GM23338 (cell line): Measurements from ENCODE around the gene UBE2E2. TPM values are rescaled to one million over a fixed set of nuclear protein-coding genes. Genes with fewer than 3 reads are reported as not detected.

Experiments
- ATAC-seq: fragments of 200-7000 bp; cut with Tn5 transposase; 3 replicates; pipeline ENCODE4 v1.9.1; 2020
- DNase-seq: peaks from one replicate; pipeline ENCODE4 v3.0.0-alpha.2; 2015; ENCODE audit warnings: low spot score
- H2AFZ ChIP-seq: fragments of 200-600 bp; sonication (generic); 2 replicates; pipeline ENCODE4 v1.8.0; 2016; ENCODE audit warnings: antibody characterized with exemption, mild to moderate bottlenecking, moderate library complexity
- H3F3A ChIP-seq: fragments of 200-600 bp; sonication (generic); replicated peaks from 2 replicates; pipeline ENCODE4 v1.8.0; 2017; ENCODE audit warnings: antibody characterized with exemption, mixed run types, low read depth
- H3K27ac ChIP-seq: fragments of 200-600 bp; sonication (generic); 2 replicates; pipeline ENCODE4 v1.6.1; 2016; ENCODE audit warnings: low read depth
- H3K27me3 ChIP-seq: fragments of 200-600 bp; sonication (generic); 2 replicates; pipeline ENCODE4 v1.8.0; 2016; ENCODE audit warnings: mild to moderate bottlenecking, mixed run types, moderate library complexity; ENCODE audit not compliant: insufficient read depth
- H3K36me3 ChIP-seq: fragments of 200-600 bp; sonication (generic); 2 replicates; pipeline ENCODE4 v1.8.0; 2016; ENCODE audit warnings: mild to moderate bottlenecking; ENCODE audit not compliant: insufficient read depth
- H3K4me1 ChIP-seq: fragments of 200-600 bp; sonication (generic); 2 replicates; pipeline ENCODE4 v1.8.0; 2016; ENCODE audit warnings: mild to moderate bottlenecking, moderate library complexity; ENCODE audit not compliant: insufficient read depth
- H3K4me2 ChIP-seq: fragments of 200-600 bp; sonication (generic); 2 replicates; pipeline ENCODE4 v1.7.1; 2017; ENCODE audit warnings: mixed run types
- H3K4me3 ChIP-seq: fragments of 200-600 bp; sonication (generic); 2 replicates; pipeline ENCODE4 v1.6.1; 2016; ENCODE audit warnings: mixed run types
- H3K79me2 ChIP-seq: fragments of 200-600 bp; sonication (generic); replicated peaks from 2 replicates; pipeline ENCODE4 v1.8.0; 2017; ENCODE audit warnings: mild to moderate bottlenecking; ENCODE audit not compliant: insufficient read depth
- H3K9me2 ChIP-seq: fragments of 200-600 bp; sonication (generic); 2 replicates; pipeline ENCODE4 v1.8.0; 2017; ENCODE audit not compliant: insufficient read depth
- H4K20me1 ChIP-seq: fragments of 200-600 bp; sonication (generic); replicated peaks from 2 replicates; pipeline ENCODE4 v1.8.0; 2017; ENCODE audit warnings: mild to moderate bottlenecking; ENCODE audit not compliant: insufficient read depth
- H3K27ac Mint-ChIP-seq: 2 replicates; pipeline ENCODE4 v1.8.0; 2020; ENCODE audit warnings: inconsistent platforms, mild to moderate bottlenecking, moderate library complexity, mixed read lengths
- H3K27me3 Mint-ChIP-seq: 3 replicates; pipeline ENCODE4 v1.8.0; 2022; ENCODE audit warnings: low read depth, mild to moderate bottlenecking, moderate library complexity, mixed read lengths, inconsistent platforms; ENCODE audit not compliant: insufficient read depth, poor library complexity
- H3K36me3 Mint-ChIP-seq: 3 replicates; pipeline ENCODE4 v1.8.0; 2021; ENCODE audit warnings: low read depth, mild to moderate bottlenecking, inconsistent platforms, moderate library complexity, mixed read lengths
- H3K4me1 Mint-ChIP-seq: 3 replicates; pipeline ENCODE4 v1.8.0; 2020; ENCODE audit warnings: mild to moderate bottlenecking, inconsistent platforms, mixed read lengths
- H3K4me3 Mint-ChIP-seq: 3 replicates; pipeline ENCODE4 v1.8.0; 2021; ENCODE audit warnings: moderate library complexity, mild to moderate bottlenecking, inconsistent platforms, mixed read lengths
- H3K9me3 Mint-ChIP-seq: 3 replicates; pipeline ENCODE4 v1.8.0; 2020; ENCODE audit warnings: moderate library complexity, mild to moderate bottlenecking, inconsistent platforms, mixed read lengths
- CREB1 ChIP-seq: fragments of 250-450 bp; sonication (Bioruptor Pico); IDR thresholded peaks from 2 replicates; pipeline ENCODE4 v1.5.0; 2020; ENCODE audit warnings: low read depth, mild to moderate bottlenecking, moderate library complexity
- EZH2 ChIP-seq: fragments of 200-600 bp; sonication (generic); IDR thresholded peaks from one replicate; pipeline ENCODE4 v1.8.0; 2017; ENCODE audit warnings: antibody characterized with exemption, mild to moderate bottlenecking, low read depth; ENCODE audit not compliant: unreplicated experiment
- EZH2phosphoT487 ChIP-seq: fragments of 200-600 bp; sonication (generic); IDR thresholded peaks from one replicate; pipeline ENCODE4 v1.8.1; 2018; ENCODE audit warnings: antibody characterized with exemption; ENCODE audit not compliant: unreplicated experiment
- JUNB ChIP-seq: IDR thresholded peaks from one replicate; pipeline ENCODE4 v1.6.1; 2016; ENCODE audit warnings: antibody characterized with exemption; ENCODE audit not compliant: unreplicated experiment
- NANOG ChIP-seq: IDR thresholded peaks from 2 replicates; pipeline ENCODE4 v1.6.1; 2016; ENCODE audit warnings: antibody characterized with exemption, borderline replicate concordance
- POLR2AphosphoS5 ChIP-seq: IDR thresholded peaks from 2 replicates; pipeline ENCODE4 v1.6.1; 2016; ENCODE audit warnings: antibody characterized with exemption, low read depth
- STAT1 ChIP-seq: IDR thresholded peaks from one replicate; pipeline ENCODE4 v1.6.1; 2016; ENCODE audit warnings: antibody characterized with exemption; ENCODE audit not compliant: unreplicated experiment
- ZNF331 ChIP-seq: fragments of 250-450 bp; sonication (Bioruptor Pico); IDR thresholded peaks from 2 replicates; pipeline ENCODE4 v1.5.0; 2020; ENCODE audit warnings: low read depth, mild to moderate bottlenecking, moderate library complexity
- polyA plus RNA-seq: library from polyadenylated mRNA; unstranded; fragments of >200 nt; fragmentation: Nextera tagmentation; extraction: Ambion mirVana; gene quantifications from 2 replicates; pipeline ENCODE4 v1.2.1, GENCODE V29; 2016
- total RNA-seq: library from RNA; depleted of rRNA; stranded (reverse); fragments of >200 nt; shearing (Covaris generic); gene quantifications from 2 replicates; pipeline ENCODE4 v1.2.3, GENCODE V29; 2014
- TF ChIP-seq, protein P1 (sequence below), 2 experiments: fragments of 200-600 bp in 1 of 2; sonication (generic) in 1 of 2; conservative IDR thresholded peaks; 2 replicates each; pipeline versions ENCODE4 v1.5.1 to v1.6.1; 2016 to 2017; ENCODE audit warnings: antibody characterized with exemption in 2 of 2, low read depth in 2 of 2, mild to moderate bottlenecking in 2 of 2, moderate library complexity in 1 of 2
- TF ChIP-seq, protein P2 (sequence below): IDR thresholded peaks from 2 replicates; pipeline ENCODE4 v1.6.1; 2016; ENCODE audit warnings: antibody characterized with exemption
- TF ChIP-seq, protein P3 (sequence below): fragments of 250-450 bp; sonication (Bioruptor Pico); IDR thresholded peaks from 2 replicates; pipeline ENCODE4 v1.5.0; 2020; ENCODE audit warnings: mild to moderate bottlenecking, moderate library complexity
- TF ChIP-seq, protein P4 (sequence below): IDR thresholded peaks from one replicate; pipeline ENCODE4 v1.6.1; 2018; ENCODE audit warnings: antibody characterized with exemption; ENCODE audit not compliant: unreplicated experiment

The UBE2E2 gene
- total and polyA plus RNA-seq, 2 experiments from 2014 or later: 86.9 to 169 TPM

DNA sequence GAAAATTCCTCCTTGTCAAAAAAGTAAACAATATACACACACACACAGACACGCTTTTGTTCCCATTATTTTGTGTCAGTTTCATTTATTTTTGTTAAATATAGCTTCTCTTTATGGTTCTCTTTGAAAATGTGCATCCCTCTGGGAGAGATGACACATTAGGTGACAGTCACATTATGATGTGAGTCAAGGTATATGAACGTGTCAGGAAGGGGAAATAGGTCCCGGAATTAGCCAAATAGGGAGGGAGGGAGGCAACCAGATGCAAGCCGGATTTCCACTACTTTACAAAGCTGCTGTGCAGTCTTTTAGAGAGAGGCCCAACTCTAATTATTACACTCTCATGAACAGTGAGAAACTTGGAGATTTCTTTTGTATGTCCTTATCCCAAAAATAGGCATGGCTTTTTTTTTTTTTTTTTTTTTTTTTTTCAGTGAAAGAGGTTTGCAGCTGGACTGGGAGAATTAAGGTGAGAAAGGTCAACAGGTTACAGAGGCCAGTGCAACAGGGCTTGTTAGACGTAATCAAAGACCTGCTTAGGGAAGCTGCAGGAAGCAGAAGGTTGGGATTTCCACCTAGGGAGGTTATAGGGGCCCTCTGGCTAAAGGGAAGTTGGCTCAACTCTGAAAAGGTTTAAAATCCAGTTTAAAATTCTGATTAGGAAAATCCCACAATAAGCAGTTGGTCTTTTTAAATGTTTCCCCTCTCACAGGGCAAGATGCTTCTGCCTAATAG, 362.1 kb downstream of the UBE2E2 start (continued):
- TF ChIP-seq EZH2phosphoT487 (no peak), CREB1 (CRISPR knock-in tag) (no peak), JUNB (no peak)

DNA sequence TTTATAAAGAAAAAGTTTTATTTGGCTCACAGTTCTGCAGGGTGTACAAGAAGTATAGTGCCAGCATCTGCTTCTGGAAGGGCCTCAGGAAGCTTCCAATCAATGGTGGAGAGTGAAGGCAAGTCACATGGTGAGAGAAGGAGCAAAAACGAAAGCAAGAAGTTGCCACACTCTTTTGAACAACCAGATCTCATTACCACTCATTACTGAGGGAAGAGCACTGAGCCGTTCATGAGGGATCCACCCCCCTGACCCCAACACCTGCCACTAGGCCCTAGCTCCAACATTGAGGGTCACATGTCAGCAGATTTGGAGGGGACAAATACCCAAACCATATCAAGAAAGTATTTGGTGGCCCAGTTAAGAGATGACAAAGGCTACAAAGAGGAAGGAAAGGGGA, 363.4 kb downstream of the UBE2E2 start:
- H3K79me2 ChIP-seq: no peaks in the 10 kb centered on the region
- H3K36me3 Mint-ChIP-seq: no peaks in the 10 kb centered on the region
- DNase-seq: no peak
- H3K36me3 ChIP-seq: no peaks in the 10 kb centered on the region
- H3K27ac ChIP-seq: no peak overlapping the region
- H3K4me3 ChIP-seq: no peak overlapping the region
- no peak for ATAC-seq
- no peak overlapping the region for H3K4me2 ChIP-seq
- H3K27ac Mint-ChIP-seq: no peak overlapping the region
- H3K4me3 Mint-ChIP-seq: no peak overlapping the region
- 0 out of 2 replicates have a peak, but pooled peaks cover 2% of the 10 kb centered on the region for H4K20me1 ChIP-seq
- no peaks in the 10 kb centered on the region for H3F3A ChIP-seq
- no peaks in the 10 kb centered on the region for H3K27me3 ChIP-seq
- H3K9me2 ChIP-seq: no peaks in the 10 kb centered on the region; the same call in 1 of the 2 replicates
- H3K4me1 Mint-ChIP-seq: peaks cover 4% of the 10 kb centered on the region; the same call in 2 of the 3 replicates
- H3K27me3 Mint-ChIP-seq: no peaks in the 10 kb centered on the region
- H2AFZ ChIP-seq: no peak overlapping the region
- no peaks in the 10 kb centered on the region for H3K4me1 ChIP-seq
- no peaks in the 10 kb centered on the region; the same call in 2 of the 3 replicates for H3K9me3 Mint-ChIP-seq
- TF ChIP-seq, protein P1, sequence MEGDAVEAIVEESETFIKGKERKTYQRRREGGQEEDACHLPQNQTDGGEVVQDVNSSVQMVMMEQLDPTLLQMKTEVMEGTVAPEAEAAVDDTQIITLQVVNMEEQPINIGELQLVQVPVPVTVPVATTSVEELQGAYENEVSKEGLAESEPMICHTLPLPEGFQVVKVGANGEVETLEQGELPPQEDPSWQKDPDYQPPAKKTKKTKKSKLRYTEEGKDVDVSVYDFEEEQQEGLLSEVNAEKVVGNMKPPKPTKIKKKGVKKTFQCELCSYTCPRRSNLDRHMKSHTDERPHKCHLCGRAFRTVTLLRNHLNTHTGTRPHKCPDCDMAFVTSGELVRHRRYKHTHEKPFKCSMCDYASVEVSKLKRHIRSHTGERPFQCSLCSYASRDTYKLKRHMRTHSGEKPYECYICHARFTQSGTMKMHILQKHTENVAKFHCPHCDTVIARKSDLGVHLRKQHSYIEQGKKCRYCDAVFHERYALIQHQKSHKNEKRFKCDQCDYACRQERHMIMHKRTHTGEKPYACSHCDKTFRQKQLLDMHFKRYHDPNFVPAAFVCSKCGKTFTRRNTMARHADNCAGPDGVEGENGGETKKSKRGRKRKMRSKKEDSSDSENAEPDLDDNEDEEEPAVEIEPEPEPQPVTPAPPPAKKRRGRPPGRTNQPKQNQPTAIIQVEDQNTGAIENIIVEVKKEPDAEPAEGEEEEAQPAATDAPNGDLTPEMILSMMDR (conservative IDR thresholded peaks at IDR 0.05; ENCODE audit: low read depth in 2 of 2): no peak
- TF ChIP-seq, protein P2, sequence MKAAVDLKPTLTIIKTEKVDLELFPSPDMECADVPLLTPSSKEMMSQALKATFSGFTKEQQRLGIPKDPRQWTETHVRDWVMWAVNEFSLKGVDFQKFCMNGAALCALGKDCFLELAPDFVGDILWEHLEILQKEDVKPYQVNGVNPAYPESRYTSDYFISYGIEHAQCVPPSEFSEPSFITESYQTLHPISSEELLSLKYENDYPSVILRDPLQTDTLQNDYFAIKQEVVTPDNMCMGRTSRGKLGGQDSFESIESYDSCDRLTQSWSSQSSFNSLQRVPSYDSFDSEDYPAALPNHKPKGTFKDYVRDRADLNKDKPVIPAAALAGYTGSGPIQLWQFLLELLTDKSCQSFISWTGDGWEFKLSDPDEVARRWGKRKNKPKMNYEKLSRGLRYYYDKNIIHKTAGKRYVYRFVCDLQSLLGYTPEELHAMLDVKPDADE: no peak
- TF ChIP-seq CREB1 (CRISPR knock-in tag): no peak
- TF ChIP-seq POLR2AphosphoS5: no peak
- TF ChIP-seq ZNF331: no peak
- TF ChIP-seq, protein P3, sequence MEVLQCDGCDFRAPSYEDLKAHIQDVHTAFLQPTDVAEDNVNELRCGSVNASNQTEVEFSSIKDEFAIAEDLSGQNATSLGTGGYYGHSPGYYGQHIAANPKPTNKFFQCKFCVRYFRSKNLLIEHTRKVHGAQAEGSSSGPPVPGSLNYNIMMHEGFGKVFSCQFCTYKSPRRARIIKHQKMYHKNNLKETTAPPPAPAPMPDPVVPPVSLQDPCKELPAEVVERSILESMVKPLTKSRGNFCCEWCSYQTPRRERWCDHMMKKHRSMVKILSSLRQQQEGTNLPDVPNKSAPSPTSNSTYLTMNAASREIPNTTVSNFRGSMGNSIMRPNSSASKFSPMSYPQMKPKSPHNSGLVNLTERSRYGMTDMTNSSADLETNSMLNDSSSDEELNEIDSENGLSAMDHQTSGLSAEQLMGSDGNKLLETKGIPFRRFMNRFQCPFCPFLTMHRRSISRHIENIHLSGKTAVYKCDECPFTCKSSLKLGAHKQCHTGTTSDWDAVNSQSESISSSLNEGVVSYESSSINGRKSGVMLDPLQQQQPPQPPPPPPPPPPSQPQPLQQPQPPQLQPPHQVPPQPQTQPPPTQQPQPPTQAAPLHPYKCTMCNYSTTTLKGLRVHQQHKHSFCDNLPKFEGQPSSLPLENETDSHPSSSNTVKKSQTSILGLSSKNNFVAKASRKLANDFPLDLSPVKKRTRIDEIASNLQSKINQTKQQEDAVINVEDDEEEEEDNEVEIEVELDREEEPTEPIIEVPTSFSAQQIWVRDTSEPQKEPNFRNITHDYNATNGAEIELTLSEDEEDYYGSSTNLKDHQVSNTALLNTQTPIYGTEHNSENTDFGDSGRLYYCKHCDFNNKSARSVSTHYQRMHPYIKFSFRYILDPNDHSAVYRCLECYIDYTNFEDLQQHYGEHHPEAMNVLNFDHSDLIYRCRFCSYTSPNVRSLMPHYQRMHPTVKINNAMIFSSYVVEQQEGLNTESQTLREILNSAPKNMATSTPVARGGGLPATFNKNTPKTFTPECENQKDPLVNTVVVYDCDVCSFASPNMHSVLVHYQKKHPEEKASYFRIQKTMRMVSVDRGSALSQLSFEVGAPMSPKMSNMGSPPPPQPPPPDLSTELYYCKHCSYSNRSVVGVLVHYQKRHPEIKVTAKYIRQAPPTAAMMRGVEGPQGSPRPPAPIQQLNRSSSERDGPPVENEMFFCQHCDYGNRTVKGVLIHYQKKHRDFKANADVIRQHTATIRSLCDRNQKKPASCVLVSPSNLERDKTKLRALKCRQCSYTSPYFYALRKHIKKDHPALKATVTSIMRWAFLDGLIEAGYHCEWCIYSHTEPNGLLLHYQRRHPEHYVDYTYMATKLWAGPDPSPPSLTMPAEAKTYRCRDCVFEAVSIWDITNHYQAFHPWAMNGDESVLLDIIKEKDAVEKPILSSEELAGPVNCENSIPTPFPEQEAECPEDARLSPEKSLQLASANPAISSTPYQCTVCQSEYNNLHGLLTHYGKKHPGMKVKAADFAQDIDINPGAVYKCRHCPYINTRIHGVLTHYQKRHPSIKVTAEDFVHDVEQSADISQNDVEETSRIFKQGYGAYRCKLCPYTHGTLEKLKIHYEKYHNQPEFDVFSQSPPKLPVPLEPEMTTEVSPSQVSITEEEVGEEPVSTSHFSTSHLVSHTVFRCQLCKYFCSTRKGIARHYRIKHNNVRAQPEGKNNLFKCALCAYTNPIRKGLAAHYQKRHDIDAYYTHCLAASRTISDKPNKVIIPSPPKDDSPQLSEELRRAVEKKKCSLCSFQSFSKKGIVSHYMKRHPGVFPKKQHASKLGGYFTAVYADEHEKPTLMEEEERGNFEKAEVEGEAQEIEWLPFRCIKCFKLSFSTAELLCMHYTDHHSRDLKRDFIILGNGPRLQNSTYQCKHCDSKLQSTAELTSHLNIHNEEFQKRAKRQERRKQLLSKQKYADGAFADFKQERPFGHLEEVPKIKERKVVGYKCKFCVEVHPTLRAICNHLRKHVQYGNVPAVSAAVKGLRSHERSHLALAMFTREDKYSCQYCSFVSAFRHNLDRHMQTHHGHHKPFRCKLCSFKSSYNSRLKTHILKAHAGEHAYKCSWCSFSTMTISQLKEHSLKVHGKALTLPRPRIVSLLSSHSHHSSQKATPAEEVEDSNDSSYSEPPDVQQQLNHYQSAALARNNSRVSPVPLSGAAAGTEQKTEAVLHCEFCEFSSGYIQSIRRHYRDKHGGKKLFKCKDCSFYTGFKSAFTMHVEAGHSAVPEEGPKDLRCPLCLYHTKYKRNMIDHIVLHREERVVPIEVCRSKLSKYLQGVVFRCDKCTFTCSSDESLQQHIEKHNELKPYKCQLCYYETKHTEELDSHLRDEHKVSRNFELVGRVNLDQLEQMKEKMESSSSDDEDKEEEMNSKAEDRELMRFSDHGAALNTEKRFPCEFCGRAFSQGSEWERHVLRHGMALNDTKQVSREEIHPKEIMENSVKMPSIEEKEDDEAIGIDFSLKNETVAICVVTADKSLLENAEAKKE (CRISPR knock-in tag): no peak
- no peak for TF ChIP-seq NANOG
- TF ChIP-seq, protein P4, sequence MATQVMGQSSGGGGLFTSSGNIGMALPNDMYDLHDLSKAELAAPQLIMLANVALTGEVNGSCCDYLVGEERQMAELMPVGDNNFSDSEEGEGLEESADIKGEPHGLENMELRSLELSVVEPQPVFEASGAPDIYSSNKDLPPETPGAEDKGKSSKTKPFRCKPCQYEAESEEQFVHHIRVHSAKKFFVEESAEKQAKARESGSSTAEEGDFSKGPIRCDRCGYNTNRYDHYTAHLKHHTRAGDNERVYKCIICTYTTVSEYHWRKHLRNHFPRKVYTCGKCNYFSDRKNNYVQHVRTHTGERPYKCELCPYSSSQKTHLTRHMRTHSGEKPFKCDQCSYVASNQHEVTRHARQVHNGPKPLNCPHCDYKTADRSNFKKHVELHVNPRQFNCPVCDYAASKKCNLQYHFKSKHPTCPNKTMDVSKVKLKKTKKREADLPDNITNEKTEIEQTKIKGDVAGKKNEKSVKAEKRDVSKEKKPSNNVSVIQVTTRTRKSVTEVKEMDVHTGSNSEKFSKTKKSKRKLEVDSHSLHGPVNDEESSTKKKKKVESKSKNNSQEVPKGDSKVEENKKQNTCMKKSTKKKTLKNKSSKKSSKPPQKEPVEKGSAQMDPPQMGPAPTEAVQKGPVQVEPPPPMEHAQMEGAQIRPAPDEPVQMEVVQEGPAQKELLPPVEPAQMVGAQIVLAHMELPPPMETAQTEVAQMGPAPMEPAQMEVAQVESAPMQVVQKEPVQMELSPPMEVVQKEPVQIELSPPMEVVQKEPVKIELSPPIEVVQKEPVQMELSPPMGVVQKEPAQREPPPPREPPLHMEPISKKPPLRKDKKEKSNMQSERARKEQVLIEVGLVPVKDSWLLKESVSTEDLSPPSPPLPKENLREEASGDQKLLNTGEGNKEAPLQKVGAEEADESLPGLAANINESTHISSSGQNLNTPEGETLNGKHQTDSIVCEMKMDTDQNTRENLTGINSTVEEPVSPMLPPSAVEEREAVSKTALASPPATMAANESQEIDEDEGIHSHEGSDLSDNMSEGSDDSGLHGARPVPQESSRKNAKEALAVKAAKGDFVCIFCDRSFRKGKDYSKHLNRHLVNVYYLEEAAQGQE: no peak
- no peak for TF ChIP-seq EZH2
- no peak for TF ChIP-seq EZH2phosphoT487
- no peak for TF ChIP-seq STAT1
- TF ChIP-seq JUNB: no peak
